T-helper 9 cell (primary cell): Measurements from ENCODE around the gene APOC1.
"Not testable (repeated sequence)": the region's sequence is repeated elsewhere in the genome, so short reads cannot be mapped to it uniquely, and the experiment has no call there.

Experiments
- DNase-seq: peaks from one replicate; pipeline ENCODE4 v3.0.0-alpha.2; 2020

Gene APOC1

GRCh38 chr19:44913512-44914432, 636 bp upstream of the APOC1 start:
- not testable (repeated sequence) for DNase-seq

DNA sequence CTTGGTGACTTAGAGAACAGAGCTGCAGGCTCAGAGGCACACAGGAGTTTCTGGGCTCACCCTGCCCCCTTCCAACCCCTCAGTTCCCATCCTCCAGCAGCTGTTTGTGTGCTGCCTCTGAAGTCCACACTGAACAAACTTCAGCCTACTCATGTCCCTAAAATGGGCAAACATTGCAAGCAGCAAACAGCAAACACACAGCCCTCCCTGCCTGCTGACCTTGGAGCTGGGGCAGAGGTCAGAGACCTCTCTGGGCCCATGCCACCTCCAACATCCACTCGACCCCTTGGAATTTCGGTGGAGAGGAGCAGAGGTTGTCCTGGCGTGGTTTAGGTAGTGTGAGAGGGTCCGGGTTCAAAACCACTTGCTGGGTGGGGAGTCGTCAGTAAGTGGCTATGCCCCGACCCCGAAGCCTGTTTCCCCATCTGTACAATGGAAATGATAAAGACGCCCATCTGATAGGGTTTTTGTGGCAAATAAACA, 9.9 kb downstream of the APOC1 start:
- DNase-seq, result no peak

GRCh38 chr19:44925114-44925891, 10.9 kb downstream of the APOC1 start:
- DNase-seq, result no peak

- DNase-seq, result not testable (repeated sequence)
These were observed 12.1 kb downstream of the APOC1 start for GRCh38 chr19:44926245-44927077.

DNA sequence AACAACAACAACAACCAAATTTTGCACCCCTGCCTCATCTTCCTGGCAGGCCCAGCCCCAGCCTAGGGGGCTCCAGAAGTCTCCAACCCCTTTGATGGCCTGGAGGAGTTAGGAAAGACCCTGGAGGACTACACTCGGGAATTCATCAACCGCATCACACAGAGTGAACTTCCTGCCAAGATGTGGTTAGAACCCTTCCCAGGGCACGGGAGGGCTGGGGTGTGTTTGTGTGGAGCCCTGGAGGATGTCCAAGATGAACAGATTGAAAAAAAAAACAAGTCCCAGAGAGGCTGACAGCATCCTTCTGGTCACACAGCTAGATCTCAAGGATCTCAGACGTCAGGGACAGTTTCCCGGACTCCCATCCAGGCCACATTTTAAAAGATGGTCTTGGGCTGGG, 13.3 kb downstream of the APOC1 start:
- DNase-seq, result no peak

DNA sequence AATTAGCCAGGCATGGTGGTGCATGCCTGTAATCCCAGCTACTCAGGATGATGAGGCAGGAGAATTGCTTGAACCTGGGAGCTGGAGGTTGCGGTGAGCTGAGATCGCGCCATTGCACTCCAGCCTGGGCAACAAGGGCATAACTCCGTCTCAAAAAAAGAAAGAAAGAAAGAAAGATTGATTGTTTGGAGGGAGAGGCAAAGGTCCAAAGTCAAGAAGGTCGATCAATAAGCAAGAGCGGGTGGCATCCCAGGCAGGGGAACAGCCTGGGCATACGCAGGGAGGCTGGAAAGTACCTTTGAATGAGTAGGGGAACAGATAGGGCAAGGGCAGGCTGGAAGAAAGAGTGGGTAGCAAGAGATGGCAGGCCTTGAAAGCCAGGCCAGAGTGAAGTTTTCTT, 15.7 kb downstream of the APOC1 start:
- DNase-seq, result no peak

- DNase-seq, result no peak
These were observed 17.1 kb downstream of the APOC1 start for GRCh38 chr19:44931541-44931940.

GRCh38 chr19:44939668-44940067, 25.3 kb downstream of the APOC1 start:
- no peak for DNase-seq

DNA sequence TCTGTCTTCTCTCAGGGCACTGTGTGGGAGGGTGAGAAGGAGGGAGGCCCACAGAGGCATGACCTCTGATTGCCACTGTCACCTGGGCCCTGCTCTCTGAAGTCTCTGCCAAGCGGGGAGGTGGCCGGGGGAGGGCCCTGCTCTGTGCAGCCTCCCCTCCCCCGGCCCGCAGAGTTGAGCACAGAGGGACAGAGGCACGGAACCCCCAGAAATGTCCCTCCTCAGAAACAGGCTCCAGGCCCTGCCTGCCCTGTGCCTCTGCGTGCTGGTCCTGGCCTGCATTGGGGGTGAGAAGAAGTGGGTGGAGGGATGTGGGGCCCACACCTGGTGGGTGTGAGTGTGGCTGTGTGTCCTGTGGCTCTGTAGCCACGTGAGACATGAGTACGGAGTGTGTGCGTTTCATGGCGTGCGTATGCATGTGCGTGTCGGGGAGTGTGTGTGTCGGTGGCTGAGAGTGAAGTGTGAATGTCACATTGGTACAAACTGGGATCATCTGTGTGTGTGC, 27.7 kb downstream of the APOC1 start, which contains the start of gene APOC4:
Gene APOC4, plus strand, starts transcription at position 171 of the 505 bp plus-strand sequence. Its CDS starts 41 bp downstream, at position 212.
- DNase-seq, result no peak

DNA sequence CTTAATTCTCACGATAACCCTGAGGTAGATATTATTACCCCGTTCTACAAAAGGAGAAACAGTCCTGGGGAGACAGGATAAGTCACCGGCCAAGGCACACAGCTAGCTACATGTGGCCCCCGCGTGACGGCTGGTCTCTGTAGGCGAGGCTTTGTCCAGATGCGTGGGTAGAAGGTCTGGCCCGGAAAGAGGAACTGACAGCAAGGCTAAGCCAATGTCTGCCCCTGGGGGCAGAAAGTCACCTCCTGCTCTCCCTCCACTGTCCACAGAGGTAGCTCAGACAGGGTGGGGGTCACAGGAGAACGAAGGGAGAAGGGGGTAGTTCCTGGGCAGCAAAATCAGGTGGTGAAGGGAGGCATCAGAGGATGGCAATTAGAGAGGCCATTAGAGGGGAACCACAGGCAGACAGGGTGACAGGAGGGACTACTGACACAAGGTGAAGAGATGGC, 29.4 kb downstream of the APOC1 start:
- DNase-seq, result no peak

GRCh38 chr19:44947041-44947581, 32.7 kb downstream of the APOC1 start:
- no peak for DNase-seq

DNA sequence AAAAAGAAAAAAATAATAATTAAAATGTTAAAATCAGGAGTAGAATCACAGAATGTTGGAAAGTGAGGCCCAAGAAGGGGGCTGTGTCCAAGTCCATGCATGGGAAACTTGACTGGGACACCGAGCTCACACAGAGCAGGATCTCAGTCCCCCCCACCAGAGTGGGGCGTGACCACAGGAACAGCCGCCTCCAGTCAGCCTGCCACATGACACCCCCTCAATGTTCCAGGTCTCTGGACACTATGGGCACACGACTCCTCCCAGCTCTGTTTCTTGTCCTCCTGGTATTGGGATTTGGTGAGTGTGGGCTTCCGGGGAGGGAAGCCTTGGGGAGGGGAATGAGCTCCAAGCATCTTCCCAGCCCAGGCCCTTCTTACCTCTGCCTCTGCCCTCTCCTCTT, 33.8 kb downstream of the APOC1 start:
- DNase-seq, result no peak

DNA sequence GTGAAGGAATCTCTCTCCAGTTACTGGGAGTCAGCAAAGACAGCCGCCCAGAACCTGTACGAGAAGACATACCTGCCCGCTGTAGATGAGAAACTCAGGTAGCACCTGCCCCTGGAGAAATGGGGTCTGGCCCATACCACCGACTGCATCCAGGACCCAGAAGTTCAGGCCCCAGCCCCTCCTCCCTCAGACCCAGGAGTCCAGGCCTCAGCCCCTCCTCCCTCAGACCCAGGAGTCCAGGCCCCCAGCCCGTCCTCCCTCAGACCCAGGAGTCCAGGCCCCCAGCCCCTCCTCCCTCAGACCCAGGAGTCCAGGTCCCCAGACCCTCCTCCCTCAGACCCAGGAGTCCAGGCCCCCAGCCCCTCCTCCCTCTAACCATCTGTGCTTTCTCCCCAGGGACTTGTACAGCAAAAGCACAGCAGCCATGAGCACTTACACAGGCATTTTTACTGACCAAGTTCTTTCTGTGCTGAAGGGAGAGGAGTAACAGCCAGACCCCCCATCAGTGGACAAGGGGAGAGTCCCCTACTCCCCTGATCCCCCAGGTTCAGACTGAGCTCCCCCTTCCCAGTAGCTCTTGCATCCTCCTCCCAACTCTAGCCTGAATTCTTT, 34.5 kb downstream of the APOC1 start:
- DNase-seq, result no peak

DNA sequence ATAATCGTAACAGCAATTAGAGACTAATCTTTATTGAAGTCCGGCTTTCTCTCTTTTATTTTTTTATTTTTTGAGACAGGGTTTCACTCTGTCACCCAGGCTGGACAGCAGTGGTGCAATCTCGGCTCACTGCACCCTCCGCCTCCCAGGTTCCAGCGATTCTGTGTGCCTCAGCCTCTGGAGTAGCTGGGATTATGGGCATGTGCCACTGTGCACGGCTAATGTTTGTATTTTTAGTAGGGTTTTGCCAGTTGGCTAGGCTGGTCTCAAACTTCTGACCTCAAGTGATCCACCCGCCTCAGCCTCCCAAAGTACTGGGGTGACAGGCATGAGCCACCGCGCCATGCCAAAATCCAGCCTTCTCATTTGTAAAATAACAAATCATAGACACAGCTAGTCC, 35.1 kb downstream of the APOC1 start:
- DNase-seq, result no peak

DNA sequence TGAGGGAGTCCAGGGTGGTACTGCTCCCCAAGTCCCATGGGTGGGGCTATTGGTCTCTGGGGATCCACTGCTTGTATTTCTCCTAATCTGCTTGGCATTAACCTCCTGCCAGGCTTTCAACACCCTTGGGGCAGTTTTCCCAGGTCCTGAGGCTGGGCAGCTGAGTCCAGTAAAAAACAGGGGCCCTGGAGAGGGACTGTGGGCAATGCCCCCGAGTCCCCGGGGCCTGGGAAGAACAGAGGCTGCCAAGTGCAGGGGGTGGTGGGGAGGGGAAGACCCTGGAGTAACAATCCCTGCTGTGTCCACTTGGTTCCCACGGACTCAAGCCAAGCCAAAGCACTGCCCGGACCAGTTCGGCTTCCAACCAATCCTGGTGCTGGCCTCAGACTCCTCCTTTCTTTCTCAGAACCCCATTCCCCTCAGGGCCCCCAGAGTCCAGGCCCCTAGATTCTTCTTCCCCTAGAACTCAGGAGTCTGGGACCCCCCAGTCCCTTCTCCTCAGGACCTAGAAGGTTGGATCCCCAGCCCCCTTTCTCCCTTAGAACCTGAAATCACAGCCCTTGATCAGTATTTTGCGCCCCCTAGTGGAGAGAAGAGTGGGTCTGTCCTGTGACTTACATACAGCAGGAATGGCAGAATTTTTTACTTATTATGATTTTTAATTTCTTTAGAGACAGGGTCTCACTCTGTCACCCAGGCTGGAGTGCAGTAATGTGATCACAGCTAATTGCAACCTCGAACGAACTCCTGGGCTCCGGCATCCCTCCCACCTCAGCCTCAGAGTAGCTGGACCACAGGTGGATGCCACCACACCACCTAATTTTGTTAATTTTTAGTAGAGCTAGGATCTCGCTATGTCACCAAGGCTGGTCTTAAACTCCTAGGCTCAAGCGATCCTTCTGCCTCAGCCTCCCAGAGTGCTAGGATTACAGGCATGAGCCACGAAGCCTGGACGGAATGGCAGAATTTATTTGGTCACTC, 37.1 kb downstream of the APOC1 start:
- DNase-seq, result peak; percentile 51

GRCh38 chr19:44954278-44954648, 39.9 kb downstream of the APOC1 start:
- no peak for DNase-seq

- DNase-seq, result peak; percentile 97
These were observed 40.5 kb downstream of the APOC1 start, which contains the start of gene CLPTM1 for GRCh38 chr19:44954649-44955504. CLPTM1 (plus strand) TSS chr19:44955380; CDS start chr19:44955396, 16 bp downstream.

DNA sequence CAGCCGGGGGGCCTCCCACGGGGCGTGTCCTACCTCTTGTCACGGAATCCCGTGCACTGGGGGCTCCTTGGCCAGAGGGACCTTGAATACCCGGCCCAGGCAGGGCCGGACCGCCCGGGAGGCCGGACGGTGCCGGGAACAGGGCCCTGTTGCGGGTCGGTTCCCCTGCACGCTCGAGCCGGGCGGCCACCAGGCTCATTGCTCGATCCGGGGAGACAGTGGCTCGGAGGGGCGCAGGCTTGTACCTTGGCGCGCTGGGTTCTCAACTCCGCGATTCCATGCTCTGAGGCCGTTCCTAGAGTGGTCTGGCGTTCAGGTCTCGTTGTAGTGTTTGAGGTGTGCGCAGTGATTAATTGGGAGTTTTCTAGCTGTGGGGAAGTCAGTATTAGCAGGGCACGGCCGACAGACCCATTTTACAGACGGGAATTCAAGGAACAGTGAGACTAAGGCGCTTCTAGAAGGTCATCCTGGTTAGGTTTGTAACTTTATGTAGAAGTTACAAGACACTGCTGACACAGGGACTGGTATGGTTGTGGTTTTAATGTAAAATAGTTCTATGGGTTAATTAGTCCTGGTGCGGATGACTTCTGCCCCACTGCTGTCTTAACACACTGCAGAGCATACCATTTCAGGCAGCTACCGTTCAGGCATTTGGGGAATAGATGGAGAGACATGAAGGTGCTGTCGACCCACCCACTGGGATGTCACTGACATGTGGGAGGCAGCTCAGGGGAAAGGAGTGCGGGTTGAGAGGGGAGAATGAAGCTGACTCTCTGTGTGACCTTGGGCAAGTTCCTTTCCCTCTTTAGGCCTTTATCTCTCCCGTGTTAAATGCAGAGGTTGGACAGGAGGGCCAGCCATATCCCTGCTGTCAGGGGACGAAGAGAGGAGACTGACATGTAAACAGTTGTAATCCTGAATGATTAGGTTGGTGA, 41.4 kb downstream of the APOC1 start:
- DNase-seq, result no peak
